CD4-positive, alpha-beta T cell treated with Interleukin-17A for 1 hour (primary cell): Measurements from ENCODE around the gene PNRC2.
"Not testable (repeated sequence)": the region's sequence is repeated elsewhere in the genome, so short reads cannot be mapped to it uniquely, and the experiment has no call there.

Source experiments
- DNase-seq: peaks from one replicate; pipeline ENCODE4 v3.0.0-alpha.2; 2020

The PNRC2 gene

DNA sequence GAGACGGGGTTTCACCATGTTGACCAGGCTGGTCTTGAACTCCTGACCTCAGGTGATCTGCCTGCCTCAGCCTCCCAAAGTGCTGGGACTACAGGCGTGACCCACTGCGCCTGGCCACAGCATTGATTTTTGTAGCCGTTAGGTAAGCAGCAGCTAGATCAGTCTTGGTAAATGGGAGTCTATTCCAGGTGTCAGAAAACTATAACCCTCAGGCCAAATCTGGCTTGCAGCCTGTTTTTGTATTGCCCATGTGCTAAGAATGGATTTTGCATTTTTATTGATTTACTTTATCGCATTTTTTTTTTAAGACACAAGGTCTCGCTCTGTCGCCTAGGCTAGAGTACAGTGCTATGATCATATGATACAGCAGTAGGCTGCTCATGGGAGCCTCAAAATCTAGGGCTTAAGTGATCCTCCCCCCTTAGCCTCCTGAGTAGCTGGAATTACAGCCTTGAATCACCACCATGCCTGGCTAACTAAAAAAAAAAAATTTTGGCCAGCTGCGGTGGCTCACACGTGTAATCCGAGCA lies 37.1 kb downstream of the PNRC2 start:
- DNase-seq = no peak

DNA sequence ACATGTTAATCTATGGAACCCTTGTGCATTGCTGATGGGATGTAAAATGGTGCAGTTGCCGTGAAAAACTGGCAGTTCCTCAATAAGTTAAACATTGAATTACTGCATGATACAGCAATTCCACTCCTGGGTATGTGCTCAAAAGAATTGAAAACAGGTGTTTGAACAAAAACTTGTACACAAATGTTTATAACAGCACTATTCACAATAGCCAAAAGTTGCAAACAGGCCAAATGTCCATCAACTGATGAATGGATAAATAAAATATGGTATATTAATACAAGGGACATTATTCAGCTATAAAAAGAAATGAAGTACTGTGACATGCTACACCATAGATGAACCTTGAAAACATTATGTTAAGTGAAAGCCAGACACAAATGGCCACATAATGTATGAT lies 38.2 kb downstream of the PNRC2 start:
- DNase-seq = no peak

DNA sequence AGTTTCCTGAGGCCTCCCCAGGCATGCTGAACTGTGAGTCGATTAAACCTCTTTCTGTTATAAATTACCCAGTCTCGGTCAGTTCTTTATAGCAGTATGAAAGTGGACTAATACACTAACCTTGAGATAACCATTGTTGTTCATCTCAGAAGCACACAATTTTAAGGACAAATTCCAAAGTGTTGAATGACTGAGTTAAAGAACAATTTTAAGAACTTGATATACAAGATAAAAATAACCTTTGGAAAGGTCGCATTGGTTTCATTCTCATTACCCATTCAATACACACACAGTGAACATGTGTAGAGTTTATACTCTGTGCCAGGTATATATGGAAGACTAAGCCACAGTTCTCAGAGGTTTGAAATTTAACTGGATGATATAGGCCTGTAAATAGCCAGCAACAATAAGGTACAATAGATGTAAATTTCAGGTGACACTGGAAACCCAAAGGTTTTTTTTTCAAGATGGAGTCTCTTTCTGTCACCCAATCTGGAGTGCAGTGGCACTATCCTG lies 39.6 kb downstream of the PNRC2 start:
- DNase-seq = no peak

DNA sequence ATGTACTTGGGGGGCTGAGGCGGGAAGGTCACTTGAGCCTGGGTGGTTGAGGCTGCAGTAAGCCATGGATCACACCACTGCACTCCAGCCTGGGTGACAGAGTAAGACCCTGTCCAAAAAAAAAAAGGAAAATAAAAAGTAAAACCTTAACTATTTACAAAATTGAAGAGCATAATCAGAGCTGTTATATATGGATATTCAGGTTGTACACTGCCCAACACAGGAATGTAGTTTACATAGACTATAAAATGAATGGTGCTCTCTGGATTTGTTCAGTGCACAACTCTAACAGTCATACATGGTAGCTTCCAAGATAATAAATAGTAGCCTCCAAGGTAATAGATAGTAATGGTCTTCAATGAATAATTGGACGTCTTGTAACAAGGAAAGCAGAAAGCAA lies 43.1 kb downstream of the PNRC2 start:
- no peak for DNase-seq

DNA sequence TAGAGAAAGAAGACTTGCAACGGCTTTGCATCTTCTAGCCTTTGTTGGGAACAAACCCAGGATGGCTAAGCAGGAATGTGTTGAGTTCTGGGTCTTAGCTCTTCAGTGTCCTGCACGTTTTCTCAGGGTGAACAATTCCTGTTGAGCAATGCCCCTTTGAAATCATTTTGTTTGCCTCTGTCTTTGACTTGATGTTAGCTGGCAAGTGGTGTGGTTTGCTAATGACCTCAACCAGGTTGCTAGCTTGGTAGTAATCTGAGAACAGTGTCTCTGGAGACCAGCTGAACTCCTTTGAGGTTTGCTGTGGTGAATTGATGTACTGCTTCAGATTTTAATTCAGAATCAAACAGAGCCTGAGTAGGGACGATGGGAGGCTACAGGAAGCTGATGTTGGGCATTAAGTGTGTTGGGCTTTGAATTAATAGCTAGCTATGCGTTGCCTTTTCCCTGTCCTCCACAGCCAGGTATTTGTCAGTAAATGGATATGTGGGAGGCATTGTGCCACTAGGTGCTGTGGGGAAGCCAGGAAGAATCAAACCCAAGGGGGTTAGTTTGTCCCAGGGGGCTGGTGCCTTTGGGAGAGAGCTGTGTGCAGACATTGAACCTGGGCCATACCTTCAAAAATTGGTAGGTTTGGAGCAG lies 43.8 kb downstream of the PNRC2 start:
- DNase-seq = no peak

DNA sequence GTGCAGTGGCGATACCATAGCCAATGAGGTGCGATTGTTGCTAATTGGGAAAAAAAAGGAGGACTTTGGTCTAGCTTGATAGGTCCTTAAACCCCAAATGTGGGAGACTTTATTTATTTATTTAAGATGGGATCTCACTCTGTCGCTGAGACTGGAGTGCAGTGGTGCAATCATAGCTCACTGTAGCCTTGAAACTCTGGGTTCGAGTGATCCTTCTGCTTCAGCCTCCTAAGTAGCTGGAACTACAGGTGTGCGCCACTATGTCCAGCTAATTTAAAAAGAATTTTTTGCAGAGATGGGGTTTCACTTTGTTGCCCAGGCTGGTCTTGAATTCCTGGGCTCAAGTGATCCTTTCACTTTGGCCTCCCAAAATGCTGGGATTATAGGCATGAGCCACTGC lies 44.5 kb downstream of the PNRC2 start:
- DNase-seq = no peak

DNA sequence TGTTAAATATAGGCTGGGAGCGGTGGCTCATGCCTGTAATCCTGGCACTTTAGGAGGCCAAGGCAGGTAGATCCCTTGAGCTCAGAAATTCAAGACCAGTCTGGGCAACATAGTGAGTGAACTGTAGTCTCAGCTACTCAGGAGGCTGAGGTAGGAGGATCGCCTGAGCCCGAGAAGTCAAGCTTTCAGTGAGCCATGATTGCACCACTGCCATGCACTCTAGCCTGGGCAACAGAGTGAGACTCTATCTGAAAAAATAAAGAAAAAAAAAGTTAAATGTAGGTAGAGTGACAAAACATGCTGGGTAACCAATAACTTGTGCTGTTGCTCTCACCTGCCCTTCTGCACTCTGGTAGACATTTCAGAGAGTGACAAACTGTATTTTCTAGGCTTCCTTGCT lies 45.5 kb downstream of the PNRC2 start:
- DNase-seq = no peak

DNA sequence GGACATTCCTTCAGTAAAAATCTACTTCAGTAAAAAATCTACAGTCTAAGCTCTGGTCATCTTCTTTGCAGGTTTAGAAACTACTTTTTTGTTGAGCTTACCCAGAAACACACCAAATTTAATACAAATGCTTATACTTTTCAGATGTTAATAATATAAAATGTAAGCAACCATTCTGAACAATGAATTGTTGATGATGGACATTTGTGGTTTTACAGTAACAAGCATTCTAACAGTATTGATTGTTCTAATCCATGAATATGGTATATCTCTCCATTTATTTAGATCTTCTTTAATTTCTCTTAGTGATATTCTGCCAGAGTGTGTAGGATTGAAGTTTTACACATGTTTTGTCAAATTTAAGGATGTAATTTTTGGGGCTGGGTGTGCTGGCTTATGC lies 47.5 kb downstream of the PNRC2 start:
- DNase-seq = no peak

DNA sequence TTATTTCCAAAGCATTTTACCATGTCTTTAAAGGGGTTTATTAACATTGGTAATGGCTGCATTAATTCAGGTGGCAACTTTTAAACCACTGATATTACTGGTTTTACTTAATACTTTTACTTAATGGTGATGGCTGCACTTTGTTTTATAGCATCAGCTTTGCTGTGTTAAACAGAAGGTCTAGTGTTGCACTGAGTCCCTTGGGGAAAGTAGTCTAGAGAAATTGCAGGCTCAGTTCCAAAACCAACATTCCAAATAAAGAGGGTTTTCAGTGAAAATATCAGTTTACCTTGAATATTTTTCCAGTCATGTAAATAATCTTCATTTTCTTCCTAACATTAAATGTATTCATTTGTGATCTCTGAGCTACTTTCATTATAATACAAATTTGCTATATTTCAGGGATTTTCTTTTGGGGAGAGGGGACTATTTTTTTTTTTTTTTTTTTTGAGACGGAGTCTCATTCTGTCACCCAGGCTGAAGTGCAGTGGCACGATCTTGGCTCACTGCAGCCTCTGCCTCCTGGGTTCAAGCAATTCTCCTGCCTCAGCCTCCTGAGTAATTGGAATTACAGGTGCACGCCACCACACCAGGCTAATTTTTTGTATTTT lies 49.1 kb downstream of the PNRC2 start:
- DNase-seq = not testable (repeated sequence)

DNA sequence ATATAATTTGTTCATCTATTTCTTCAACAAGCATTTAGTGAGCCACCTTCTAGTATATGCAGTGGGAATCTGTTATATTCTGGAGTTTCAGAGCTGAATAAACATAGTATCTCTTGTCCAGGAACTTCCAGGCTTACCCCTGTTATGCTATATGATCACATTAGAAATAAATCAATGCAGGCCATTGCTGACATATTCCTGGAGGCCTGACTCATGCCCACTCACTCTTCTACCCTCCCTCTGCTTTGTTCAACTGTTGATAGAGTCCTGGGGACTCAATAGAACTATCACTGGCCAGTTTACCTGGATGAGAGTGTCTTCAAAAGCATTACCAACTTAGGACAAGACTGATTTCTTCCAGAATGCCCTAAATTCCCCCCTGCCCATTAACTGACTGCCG lies 49.8 kb downstream of the PNRC2 start:
- no peak for DNase-seq

DNA sequence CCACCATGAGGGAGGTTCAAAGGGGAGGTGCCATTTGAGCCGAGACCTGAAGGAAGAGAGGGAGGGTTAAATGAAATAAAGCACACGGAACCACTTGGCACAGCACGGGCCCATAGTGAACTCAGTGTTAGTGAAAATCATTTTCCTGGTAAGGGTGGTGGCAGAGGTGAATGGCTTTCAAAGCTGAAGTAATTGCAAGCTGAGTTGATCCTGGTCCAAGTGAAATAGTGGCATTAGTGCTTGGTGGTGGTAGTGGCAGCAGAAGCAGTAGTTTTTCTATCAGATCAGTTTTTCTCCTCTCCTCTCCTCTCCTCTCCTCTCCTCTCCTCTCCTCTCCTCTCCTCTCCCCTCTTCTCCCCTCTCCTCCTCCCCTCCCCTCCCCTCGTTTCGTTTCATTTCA lies 51.0 kb downstream of the PNRC2 start:
- no peak for DNase-seq

DNA sequence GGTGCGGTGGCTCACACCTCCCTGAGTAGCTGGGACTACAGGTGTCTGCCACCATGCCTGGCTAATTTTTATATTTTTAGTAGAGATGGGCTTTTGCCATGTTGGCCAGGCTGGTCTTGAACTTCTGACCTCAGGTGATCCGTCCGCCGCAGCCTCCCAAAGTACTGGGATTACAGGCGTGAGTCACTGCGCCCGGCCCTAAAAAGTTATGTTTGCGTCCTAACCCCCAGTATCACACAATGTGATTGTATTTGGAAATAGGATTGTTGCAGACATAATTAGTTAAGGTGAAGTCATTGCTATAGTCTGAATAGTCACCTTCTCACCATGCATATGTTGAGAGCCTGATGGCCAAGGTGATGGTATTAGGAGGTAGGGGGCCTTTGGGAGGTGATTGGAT lies 53.2 kb downstream of the PNRC2 start:
- not testable (repeated sequence) for DNase-seq
